Keratinocyte (primary cell): ENCODE measurements around the gene STN1. TPM values are rescaled to one million over a fixed set of nuclear protein-coding genes. Genes with fewer than 3 reads are reported as not detected.
A peak's percentile ranks its signal among the peaks of the same experiment; 100 is the strongest.

Experiments
- DNase-seq: peaks from one replicate; pipeline ENCODE4 v3.0.0-alpha.2; 2011; ENCODE audit warnings: low read depth, missing footprints, low spot score
- FAIRE-seq: peaks from 2 replicates; lab custom pipeline; 2011; peaks lifted over from hg19 to GRCh38; lab: Jason Lieb, UNC
- H2AFZ ChIP-seq: 2 replicates; pipeline ENCODE4 v1.6.0; 2012; ENCODE audit warnings: low read length, control low read depth, inconsistent platforms; ENCODE audit not compliant: control insufficient read depth
- H3K27ac ChIP-seq: 2 replicates; pipeline ENCODE4 v1.5.1; 2011; ENCODE audit warnings: low read length; ENCODE audit not compliant: control insufficient read depth, insufficient read depth
- H3K27me3 ChIP-seq: 3 replicates; pipeline ENCODE4 v1.6.0; 2011; ENCODE audit warnings: low read length; ENCODE audit not compliant: control insufficient read depth, insufficient read depth; ENCODE audit errors: extremely low read depth
- H3K36me3 ChIP-seq, 2 experiments: 2 replicates in 1 of 2; 3 replicates in 1 of 2; pipeline ENCODE4 v1.5.1; 2011; ENCODE audit warnings: low read length in 2 of 2, mild to moderate bottlenecking in 1 of 2; ENCODE audit not compliant: control insufficient read depth in 2 of 2, insufficient read depth in 2 of 2; ENCODE audit errors: extremely low read depth in 1 of 2
- H3K4me1 ChIP-seq: 3 replicates; pipeline ENCODE4 v1.5.1; 2011; ENCODE audit warnings: low read length; ENCODE audit not compliant: control insufficient read depth, insufficient read depth; ENCODE audit errors: extremely low read depth
- H3K4me2 ChIP-seq: 3 replicates; pipeline ENCODE4 v1.6.0; 2011; ENCODE audit warnings: low read depth, low read length; ENCODE audit not compliant: control insufficient read depth, insufficient read depth; ENCODE audit errors: extremely low read depth
- H3K4me3 ChIP-seq, 3 experiments: fragments of 200-600 bp in 1 of 3; sonication (generic) in 1 of 3; 2 replicates in 2 of 3; 3 replicates in 1 of 3; pipeline ENCODE4 v1.5.1; 2011 to 2016; ENCODE audit warnings: low read length in 3 of 3, mild to moderate bottlenecking in 3 of 3, control low read depth in 2 of 3, inconsistent platforms in 1 of 3, low read depth in 1 of 3, mixed read lengths in 1 of 3, mixed run types in 1 of 3, moderate library complexity in 1 of 3; ENCODE audit not compliant: control insufficient read depth in 2 of 3, insufficient read depth in 2 of 3; ENCODE audit errors: extremely low read depth in 1 of 3
- H3K79me2 ChIP-seq: 2 replicates; pipeline ENCODE4 v1.6.0; 2012; ENCODE audit warnings: low read length; ENCODE audit not compliant: control insufficient read depth, insufficient read depth
- H3K9ac ChIP-seq: 3 replicates; pipeline ENCODE4 v1.6.0; 2011; ENCODE audit warnings: low read length; ENCODE audit not compliant: control insufficient read depth, insufficient read depth; ENCODE audit errors: extremely low read depth
- H3K9me1 ChIP-seq: 3 replicates; pipeline ENCODE4 v1.6.0; 2011; ENCODE audit warnings: low read length; ENCODE audit not compliant: control insufficient read depth, insufficient read depth; ENCODE audit errors: extremely low read depth
- H3K9me3 ChIP-seq: 2 replicates; pipeline ENCODE4 v1.5.1; 2012; ENCODE audit warnings: low read depth, low read length; ENCODE audit not compliant: control insufficient read depth
- H4K20me1 ChIP-seq: 3 replicates; pipeline ENCODE4 v1.6.0; 2011; ENCODE audit warnings: low read length; ENCODE audit not compliant: control insufficient read depth, insufficient read depth; ENCODE audit errors: extremely low read depth
- EZH2 ChIP-seq: IDR thresholded peaks from one replicate; pipeline ENCODE4 v1.6.1; 2012; ENCODE audit warnings: inconsistent platforms, mild to moderate bottlenecking, low read length, moderate library complexity
- dilution Hi-C: fragments of 300-500 bp; cut with MboI; formaldehyde crosslinking; loops from one replicate; pipeline ENCODE4 v1.7.0; 2020; ENCODE audit warnings: low sequenced_read_pairs; ENCODE audit not compliant: extremely low pct_ligation_motif_present
- polyA plus RNA-seq, 5 experiments: library from polyadenylated mRNA; depleted of rRNA in 3 of 5; stranded (reverse) in 3 of 5; stranded (forward) in 1 of 5; unstranded in 1 of 5; fragments of >200 nt; gene quantifications; 1 replicate in 1 of 5; 2 replicates in 3 of 5; 3 replicates in 1 of 5; pipeline versions ENCODE4 v1.2.1 to v1.2.3, GENCODE V29; 2011 to 2012; ENCODE audit warnings: missing spikeins in 2 of 5, low read depth in 1 of 5, low replicate concordance in 1 of 5
- TF ChIP-seq, protein P1 (sequence below), 3 experiments: IDR thresholded peaks in 1 of 3; conservative IDR thresholded peaks in 1 of 3; optimal IDR thresholded peaks in 1 of 3; 2 replicates in 2 of 3; 3 replicates in 1 of 3; pipeline versions ENCODE3 to v1.5.1; 2011; ENCODE audit warnings: low read length in 3 of 3, mild to moderate bottlenecking in 3 of 3, moderate library complexity in 2 of 3, control low read depth in 1 of 3, inconsistent platforms in 1 of 3; ENCODE audit not compliant: insufficient read depth in 2 of 3; ENCODE audit errors: extremely low read depth in 1 of 3

Gene STN1
- polyA plus RNA-seq, 1 donor (not counting 4 experiments of a cell fraction or from before 2014, with no cell fraction given), result 29.0 TPM

- DNase-seq (no peak), FAIRE-seq (peak; percentile 69)
- no peak overlapping the region for H2AFZ ChIP-seq
- peak overlapping the region; percentile 71 for H3K9ac ChIP-seq
- no peak for TF ChIP-seq EZH2
- TF ChIP-seq, protein P1, sequence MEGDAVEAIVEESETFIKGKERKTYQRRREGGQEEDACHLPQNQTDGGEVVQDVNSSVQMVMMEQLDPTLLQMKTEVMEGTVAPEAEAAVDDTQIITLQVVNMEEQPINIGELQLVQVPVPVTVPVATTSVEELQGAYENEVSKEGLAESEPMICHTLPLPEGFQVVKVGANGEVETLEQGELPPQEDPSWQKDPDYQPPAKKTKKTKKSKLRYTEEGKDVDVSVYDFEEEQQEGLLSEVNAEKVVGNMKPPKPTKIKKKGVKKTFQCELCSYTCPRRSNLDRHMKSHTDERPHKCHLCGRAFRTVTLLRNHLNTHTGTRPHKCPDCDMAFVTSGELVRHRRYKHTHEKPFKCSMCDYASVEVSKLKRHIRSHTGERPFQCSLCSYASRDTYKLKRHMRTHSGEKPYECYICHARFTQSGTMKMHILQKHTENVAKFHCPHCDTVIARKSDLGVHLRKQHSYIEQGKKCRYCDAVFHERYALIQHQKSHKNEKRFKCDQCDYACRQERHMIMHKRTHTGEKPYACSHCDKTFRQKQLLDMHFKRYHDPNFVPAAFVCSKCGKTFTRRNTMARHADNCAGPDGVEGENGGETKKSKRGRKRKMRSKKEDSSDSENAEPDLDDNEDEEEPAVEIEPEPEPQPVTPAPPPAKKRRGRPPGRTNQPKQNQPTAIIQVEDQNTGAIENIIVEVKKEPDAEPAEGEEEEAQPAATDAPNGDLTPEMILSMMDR (optimal IDR thresholded peaks at IDR 0.05 in 1 of 3, IDR thresholded peaks at IDR 0.05 in 1 of 3, conservative IDR thresholded peaks at IDR 0.05 in 1 of 3; ENCODE audit: extremely low read depth in 1 of 3, insufficient read depth in 2 of 3, low read length in 3 of 3), result no peak
- peaks cover 69% of the 10 kb centered on the region for H3K4me1 ChIP-seq
- no peaks in the 10 kb centered on the region for H3K9me1 ChIP-seq
- H3K27ac ChIP-seq, result peak overlapping the region; percentile 97
- H3K27me3 ChIP-seq, result no peaks in the 10 kb centered on the region
- dilution Hi-C loops, result no loop called here
- no peak overlapping the region for H3K4me3 ChIP-seq
- peaks cover 2 to 8% of the 10 kb centered on the region in 2 experiments for H3K36me3 ChIP-seq
- no peaks in the 10 kb centered on the region for H3K9me3 ChIP-seq
- no peaks in the 10 kb centered on the region for H3K79me2 ChIP-seq
- no peaks in the 10 kb centered on the region for H4K20me1 ChIP-seq
- no peak overlapping the region for H3K4me2 ChIP-seq
Measured at GRCh38 chr10:103877861-103878260, 40.1 kb downstream of the STN1 start.

DNA sequence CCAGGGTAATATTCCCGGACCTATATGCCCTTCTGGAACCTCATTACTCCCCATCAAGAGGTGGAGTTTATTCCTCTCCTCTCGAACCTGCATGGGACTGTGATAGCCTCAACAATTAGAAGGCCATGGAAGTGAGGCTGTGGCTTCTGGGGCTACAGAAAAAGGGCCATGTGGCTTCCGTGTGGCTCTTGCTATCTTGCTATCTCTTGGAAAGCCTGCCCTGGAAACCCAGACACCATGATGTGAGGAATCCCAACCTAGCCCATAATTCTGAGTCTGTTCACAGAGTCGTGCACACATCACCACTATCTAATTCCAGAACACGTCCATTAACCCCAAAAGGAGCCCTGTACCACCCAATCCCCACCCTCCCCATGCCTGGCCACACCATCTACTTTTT lies 41.8 kb downstream of the STN1 start:
- Histone ChIP-seq H4K20me1 (no peaks in the 10 kb centered on the region), H3K36me3 (peaks cover 0 to 8% of the 10 kb centered on the region in 2 experiments), H3K27me3 (no peaks in the 10 kb centered on the region), H3K4me1 (peaks cover 69% of the 10 kb centered on the region), H3K79me2 (no peaks in the 10 kb centered on the region), H2AFZ (no peak overlapping the region), H3K9me1 (no peaks in the 10 kb centered on the region), H3K9ac (no peak overlapping the region), H3K27ac (no peak overlapping the region), H3K4me2 (no peak overlapping the region), H3K4me3 (no peak overlapping the region), H3K9me3 (no peaks in the 10 kb centered on the region)
- no peak for DNase-seq
- dilution Hi-C loops, result no loop called here
- TF ChIP-seq, protein P1 (optimal IDR thresholded peaks at IDR 0.05 in 1 of 3, IDR thresholded peaks at IDR 0.05 in 1 of 3, conservative IDR thresholded peaks at IDR 0.05 in 1 of 3; ENCODE audit: extremely low read depth in 1 of 3, insufficient read depth in 2 of 3, low read length in 3 of 3), result no peak
- TF ChIP-seq EZH2, result no peak
- FAIRE-seq, result no peak
